H9 (cell line): ENCODE results near the gene ZC3HAV1. TPM values are rescaled to one million over a fixed set of nuclear protein-coding genes. Genes with fewer than 3 reads are reported as not detected.

Source experiments
- DNase-seq: peaks from one replicate; pipeline ENCODE4 v3.0.0-alpha.2; 2017
- H2AFZ ChIP-seq: one replicate; pipeline ENCODE4 v1.6.1; 2013; ENCODE audit warnings: mild to moderate bottlenecking, low read length, control low read depth, moderate library complexity
- H2AK5ac ChIP-seq: 2 replicates; pipeline ENCODE4 v1.6.1; 2013; ENCODE audit warnings: low read length, control low read depth, mixed read lengths; ENCODE audit not compliant: insufficient read length
- H2BK120ac ChIP-seq: one replicate; pipeline ENCODE4 v1.6.1; 2013; ENCODE audit warnings: low read depth, mild to moderate bottlenecking, low read length, control low read depth, inconsistent platforms; ENCODE audit not compliant: poor library complexity, severe bottlenecking
- H2BK12ac ChIP-seq: 2 replicates; pipeline ENCODE4 v1.6.1; 2013; ENCODE audit warnings: low read length, control low read depth, mixed read lengths, low read depth; ENCODE audit not compliant: insufficient read length
- H2BK15ac ChIP-seq: 2 replicates; pipeline ENCODE4 v1.6.1; 2013; ENCODE audit warnings: low read depth, low read length, control low read depth
- H2BK20ac ChIP-seq: one replicate; pipeline ENCODE4 v1.6.1; 2013; ENCODE audit warnings: low read depth, mild to moderate bottlenecking, low read length, control low read depth, inconsistent platforms; ENCODE audit not compliant: poor library complexity, severe bottlenecking
- H2BK5ac ChIP-seq: 2 replicates; pipeline ENCODE4 v1.6.1; 2013; ENCODE audit warnings: low read length, control low read depth, mixed read lengths; ENCODE audit not compliant: insufficient read length
- H3K14ac ChIP-seq: 2 replicates; pipeline ENCODE4 v1.6.1; 2013; ENCODE audit warnings: low read length, control low read depth; ENCODE audit not compliant: insufficient read depth
- H3K18ac ChIP-seq: 2 replicates; pipeline ENCODE4 v1.6.1; 2013; ENCODE audit warnings: low read depth, mild to moderate bottlenecking, mixed read lengths, low read length, control low read depth; ENCODE audit not compliant: insufficient read length
- H3K23ac ChIP-seq: 2 replicates; pipeline ENCODE4 v1.6.1; 2013; ENCODE audit warnings: low read length, control low read depth, mixed read lengths, low read depth; ENCODE audit not compliant: insufficient read length
- H3K23me2 ChIP-seq: 2 replicates; pipeline ENCODE4 v1.6.1; 2013; ENCODE audit warnings: low read depth, mild to moderate bottlenecking, mixed read lengths, low read length, control low read depth; ENCODE audit not compliant: insufficient read length, poor library complexity, severe bottlenecking
- H3K27ac ChIP-seq: 2 replicates; pipeline ENCODE4 v1.5.1; 2013; ENCODE audit warnings: low read length, control low read depth, mixed read lengths, low read depth; ENCODE audit not compliant: insufficient read length
- H3K27me3 ChIP-seq: 2 replicates; pipeline ENCODE4 v1.6.1; 2013; ENCODE audit warnings: low read length, control low read depth, inconsistent platforms; ENCODE audit not compliant: insufficient read depth
- H3K4ac ChIP-seq: 2 replicates; pipeline ENCODE4 v1.6.1; 2013; ENCODE audit warnings: low read depth, mild to moderate bottlenecking, control low read depth, inconsistent platforms, low read length, moderate library complexity
- H3K4me1 ChIP-seq: 2 replicates; pipeline ENCODE4 v1.6.1; 2013; ENCODE audit warnings: low read length, control low read depth, inconsistent platforms; ENCODE audit not compliant: insufficient read depth
- H3K4me2 ChIP-seq: 2 replicates; pipeline ENCODE4 v1.6.1; 2013; ENCODE audit warnings: low read length, control low read depth, mixed read lengths; ENCODE audit not compliant: insufficient read length, insufficient read depth
- H3K56ac ChIP-seq: 2 replicates; pipeline ENCODE4 v1.6.1; 2013; ENCODE audit warnings: low read depth, mild to moderate bottlenecking, mixed read lengths, low read length, control low read depth; ENCODE audit not compliant: insufficient read length
- H3K79me1 ChIP-seq: 2 replicates; pipeline ENCODE4 v1.6.1; 2013; ENCODE audit warnings: low read depth, mild to moderate bottlenecking, moderate library complexity, low read length, control low read depth, inconsistent platforms; ENCODE audit not compliant: insufficient read depth, poor library complexity, severe bottlenecking
- H3K79me2 ChIP-seq: 2 replicates; pipeline ENCODE4 v1.6.1; 2013; ENCODE audit warnings: low read length, control low read depth, inconsistent platforms; ENCODE audit not compliant: insufficient read depth
- H3K9ac ChIP-seq: 2 replicates; pipeline ENCODE4 v1.6.1; 2013; ENCODE audit warnings: low read length, control low read depth, mixed read lengths; ENCODE audit not compliant: insufficient read length; ENCODE audit errors: extremely low read depth
- H3K9me3 ChIP-seq: one replicate; pipeline ENCODE4 v1.6.1; 2013; ENCODE audit warnings: low read depth, low read length, inconsistent platforms; ENCODE audit not compliant: control insufficient read depth
- H3T11ph ChIP-seq: one replicate; pipeline ENCODE4 v1.6.1; 2013; ENCODE audit warnings: mild to moderate bottlenecking, low read length, control low read depth, inconsistent platforms
- H4K20me1 ChIP-seq: one replicate; pipeline ENCODE4 v1.6.1; 2013; ENCODE audit not compliant: control insufficient read depth, insufficient read length, insufficient read depth
- H4K5ac ChIP-seq: 2 replicates; pipeline ENCODE4 v1.6.1; 2013; ENCODE audit warnings: low read depth, mild to moderate bottlenecking, mixed read lengths, low read length, control low read depth; ENCODE audit not compliant: insufficient read length
- H4K8ac ChIP-seq: replicated peaks from 2 replicates; pipeline ENCODE4 v1.6.1; 2013; ENCODE audit warnings: low read length, control low read depth, mixed read lengths, low read depth; ENCODE audit not compliant: insufficient read length
- H4K91ac ChIP-seq: 2 replicates; pipeline ENCODE4 v1.6.1; 2013; ENCODE audit warnings: low read depth, mild to moderate bottlenecking, moderate library complexity, mixed read lengths, low read length, control low read depth; ENCODE audit not compliant: insufficient read length
- H3K27ac Mint-ChIP-seq, 3 experiments: 2 replicates in 2 of 3; 3 replicates in 1 of 3; pipeline ENCODE4 v1.8.0; 2020 to 2021; ENCODE audit warnings: mixed read lengths in 3 of 3, mild to moderate bottlenecking in 1 of 3, moderate library complexity in 1 of 3
- H3K27me3 Mint-ChIP-seq: 2 replicates; pipeline ENCODE4 v1.8.0; 2021; ENCODE audit warnings: low read depth, mild to moderate bottlenecking, moderate library complexity, mixed read lengths
- H3K36me3 Mint-ChIP-seq, 3 experiments: 2 replicates in 2 of 3; 3 replicates in 1 of 3; pipeline ENCODE4 v1.8.0; 2020 to 2021; ENCODE audit warnings: low read depth in 3 of 3, mixed read lengths in 3 of 3; ENCODE audit not compliant: insufficient read depth in 1 of 3
- H3K4me1 Mint-ChIP-seq, 2 experiments: 2 replicates each; pipeline ENCODE4 v1.8.0; 2020; ENCODE audit warnings: mixed read lengths in 2 of 2
- H3K4me3 Mint-ChIP-seq, 2 experiments: 2 replicates in 1 of 2; 3 replicates in 1 of 2; pipeline ENCODE4 v1.8.0; 2020 to 2021; ENCODE audit warnings: mild to moderate bottlenecking in 2 of 2, mixed read lengths in 2 of 2, moderate library complexity in 1 of 2
- H3K9me3 Mint-ChIP-seq, 2 experiments: 2 replicates in 1 of 2; 3 replicates in 1 of 2; pipeline ENCODE4 v1.8.0; 2020; ENCODE audit warnings: mild to moderate bottlenecking in 2 of 2, mixed read lengths in 2 of 2, moderate library complexity in 1 of 2
- CTCF ChIP-seq: fragments of 200-600 bp; sonication (generic); conservative IDR thresholded peaks from 3 replicates; pipeline ENCODE4 v1.8.0; 2021; ENCODE audit warnings: antibody characterized with exemption, mild to moderate bottlenecking
- WGBS: extraction: QIAGEN DNeasy Blood & Tissue Kit; methylation state at CpG from one replicate; pipeline ENCODE4 v1.1.7; 2013; ENCODE audit warnings: missing lambda C conversion rate, low lambda C conversion rate, mixed read lengths; ENCODE audit not compliant: insufficient read length; ENCODE audit errors: extremely low coverage; 5-methylcytosine and 5-hydroxymethylcytosine counted together
- total RNA-seq: library from RNA; stranded (reverse); gene quantifications from 2 replicates; pipeline ENCODE4 v1.2.1, GENCODE V29; 2021

The ZC3HAV1 gene
- total RNA-seq, 1 experiment from 2014 or later = 32.8 TPM

GRCh38 chr7:139099172-139099947 is 10.2 kb downstream of the ZC3HAV1 start:
- Histone ChIP-seq H3K14ac (no peak overlapping the region), H2AFZ (no peak overlapping the region), H2AK5ac (no peak overlapping the region), H3K27me3 (no peaks in the 10 kb centered on the region), H4K91ac (no peak overlapping the region), H3K4ac (no peak overlapping the region), H4K5ac (no peak overlapping the region), H2BK12ac (no peak overlapping the region), H3K9me3 (no peaks in the 10 kb centered on the region), H3K79me1 (peaks cover 8% of the 10 kb centered on the region), H3K23me2 (no peaks in the 10 kb centered on the region), H3K79me2 (peaks cover 6% of the 10 kb centered on the region; the same call in 1 of the 2 replicates), H3K18ac (no peak overlapping the region), H3K9ac (no peak overlapping the region), H2BK15ac (no peak overlapping the region), H3K4me2 (no peak overlapping the region), H4K20me1 (no peaks in the 10 kb centered on the region), H2BK5ac (no peak overlapping the region), H2BK20ac (no peak overlapping the region), H3K4me1 (peaks cover 1% of the 10 kb centered on the region; the same call in 1 of the 2 replicates), H3K23ac (no peak overlapping the region), H3K56ac (no peak overlapping the region), H3T11ph (no peak overlapping the region), H2BK120ac (no peak overlapping the region), H3K27ac (no peak overlapping the region), H4K8ac (no peak overlapping the region)
- H3K27ac Mint-ChIP-seq = no peak overlapping the region; a peak in 1 of 7 replicates
- H3K9me3 Mint-ChIP-seq = peaks cover 13 to 23% of the 10 kb centered on the region in 2 experiments; a peak in 4 of 5 replicates
- no peak overlapping the region for H3K4me3 Mint-ChIP-seq
- peaks cover 15 to 24% (median 21%) of the 10 kb centered on the region in 3 experiments; a peak in 6 of 7 replicates for H3K36me3 Mint-ChIP-seq
- no peaks in the 10 kb centered on the region for H3K27me3 Mint-ChIP-seq
- no peak for TF ChIP-seq CTCF
- no peak for DNase-seq
- WGBS = no CpG with 5 or more reads among the region's 8 CpGs
- H3K4me1 Mint-ChIP-seq = peaks cover 12 to 13% of the 10 kb centered on the region in 2 experiments
